NCI-H446 treated with DMSO at 0.1 percent for 48 hours (cell line): Measurements from ENCODE around the gene FIBP.

ENCODE experiments used
- DNase-seq: peaks from one replicate; lab custom pipeline; 2025; lab: John Stamatoyannopoulos, UW

Gene FIBP

GRCh38 chr11:65890324-65891218 lies 2.3 kb upstream of the FIBP start, which contains the start of gene CCDC85B:
Gene CCDC85B, plus strand, starts transcription at chr11:65890673. Its CDS starts 111 bp downstream, at chr11:65890784.
- DNase-seq, result peak; percentile 92

GRCh38 chr11:65887723-65888162 lies 528 bp downstream of the FIBP start:
- DNase-seq, result no peak

- DNase-seq, result no peak
Measured at GRCh38 chr11:65886826-65887722, 1.2 kb downstream of the FIBP start.

- DNase-seq, result no peak
Measured at GRCh38 chr11:65885808-65886536, 2.3 kb downstream of the FIBP start.

GRCh38 chr11:65885231-65885630 lies 3.0 kb downstream of the FIBP start:
- DNase-seq, result no peak

- peak; percentile 38 for DNase-seq
Measured at GRCh38 chr11:65884716-65885092, 3.6 kb downstream of the FIBP start.

GRCh38 chr11:65883786-65884715 lies 4.2 kb downstream of the FIBP start:
- no peak for DNase-seq

- no peak for DNase-seq
Measured at GRCh38 chr11:65883058-65883761, 5.1 kb downstream of the FIBP start.

- no peak for DNase-seq
Measured at GRCh38 chr11:65882120-65883057, 5.9 kb downstream of the FIBP start.

- DNase-seq, result no peak
Measured at GRCh38 chr11:65880844-65881421, 7.3 kb downstream of the FIBP start.

GRCh38 chr11:65880027-65880426 lies 8.2 kb downstream of the FIBP start:
- DNase-seq, result no peak

GRCh38 chr11:65879617-65880016 lies 8.7 kb downstream of the FIBP start, which contains the start of gene CTSW:
Gene CTSW, plus strand, starts transcription at chr11:65879837. Its CDS starts 18 bp downstream, at chr11:65879855.
- no peak for DNase-seq

GRCh38 chr11:65873318-65874156 lies 14.7 kb downstream of the FIBP start:
- peak; percentile 66 for DNase-seq

GRCh38 chr11:65872586-65873317 lies 15.5 kb downstream of the FIBP start, which contains the start of gene EFEMP2:
Gene EFEMP2, minus strand, starts transcription at chr11:65872800. Its CDS starts 446 bp downstream, at chr11:65872354.
- no peak for DNase-seq

- DNase-seq, result no peak
Measured at GRCh38 chr11:65871811-65872548, 16.3 kb downstream of the FIBP start.
